Stimulated activated CD4-positive, alpha-beta T cell treated with anti-CD3 and anti-CD28 coated beads, Interleukin-15, amount 100 ng/mL, for 1 hour (primary cell): ENCODE data around the gene DRD4.

Experiments used
- DNase-seq, 2 donors: peaks; one replicate each; pipeline ENCODE4 v3.0.0-alpha.2; 2020; ENCODE audit warnings: low read depth in 1 of 2, low spot score in 1 of 2

Gene DRD4

GRCh38 chr11:620935-621814 lies 15.9 kb upstream of the DRD4 start:
- no peak for DNase-seq

- DNase-seq, result no peak
Observed at GRCh38 chr11:621838-622237, 15.2 kb upstream of the DRD4 start.

DNA sequence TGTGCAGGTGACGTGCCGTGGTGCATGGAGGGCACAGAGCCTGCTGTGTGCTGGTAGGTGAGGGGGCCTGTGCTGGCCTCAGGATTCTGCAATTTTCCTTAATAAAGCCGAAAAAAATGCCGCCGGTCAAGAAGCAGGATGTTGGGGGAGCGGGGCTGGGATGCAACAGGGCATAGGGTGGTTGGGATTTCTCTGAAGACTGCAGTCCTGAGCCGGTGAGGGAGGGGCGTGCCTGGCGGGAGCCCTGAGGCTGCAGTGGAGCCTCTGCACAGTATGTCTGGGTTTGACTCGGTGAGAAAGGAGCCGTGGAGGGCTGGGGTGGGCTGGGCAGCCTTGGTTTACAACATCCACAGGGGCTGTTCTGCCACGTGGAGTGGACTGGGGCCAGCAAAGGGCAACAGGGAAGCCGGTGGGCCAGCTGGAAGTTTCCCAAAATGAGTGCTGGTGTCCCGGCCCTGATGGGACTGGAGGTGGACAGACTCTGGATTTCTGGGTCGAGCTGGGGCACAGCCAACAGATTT lies 13.7 kb upstream of the DRD4 start:
- DNase-seq, result no peak

DNA sequence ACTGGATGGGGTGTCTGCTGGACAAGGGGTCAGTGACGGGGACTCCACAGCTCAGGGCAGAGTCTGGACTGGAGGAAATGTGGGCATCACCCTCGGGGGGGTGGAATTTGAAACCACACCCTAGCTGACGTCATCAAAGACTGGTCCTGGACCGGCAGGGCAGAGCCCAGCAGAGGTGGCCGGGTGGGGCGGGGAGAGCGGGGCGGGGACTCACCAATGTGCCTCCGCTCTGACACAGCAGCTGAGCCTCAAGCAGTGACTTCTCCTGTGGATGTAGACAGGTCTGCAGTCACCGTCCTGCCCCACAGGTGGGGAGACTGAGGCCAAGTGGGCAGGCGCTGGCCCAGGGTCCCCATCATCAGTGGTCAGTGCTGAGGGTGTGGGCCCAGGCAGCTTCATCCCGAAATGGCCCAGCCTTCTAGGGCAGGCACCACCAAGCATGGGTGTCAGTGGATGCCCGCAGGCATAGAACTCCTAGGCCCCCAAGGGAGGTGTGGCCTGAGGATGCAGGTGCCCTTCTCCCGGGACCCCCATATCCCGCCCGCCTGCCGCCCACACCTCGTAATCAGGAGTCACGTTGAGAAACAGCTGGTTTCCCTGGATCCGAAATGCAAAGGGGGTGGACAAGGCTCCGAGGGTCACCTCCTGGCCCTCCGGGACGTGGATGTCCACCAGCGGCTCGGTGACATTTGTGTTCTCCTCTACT lies 12.9 kb upstream of the DRD4 start:
- DNase-seq, result no peak

DNA sequence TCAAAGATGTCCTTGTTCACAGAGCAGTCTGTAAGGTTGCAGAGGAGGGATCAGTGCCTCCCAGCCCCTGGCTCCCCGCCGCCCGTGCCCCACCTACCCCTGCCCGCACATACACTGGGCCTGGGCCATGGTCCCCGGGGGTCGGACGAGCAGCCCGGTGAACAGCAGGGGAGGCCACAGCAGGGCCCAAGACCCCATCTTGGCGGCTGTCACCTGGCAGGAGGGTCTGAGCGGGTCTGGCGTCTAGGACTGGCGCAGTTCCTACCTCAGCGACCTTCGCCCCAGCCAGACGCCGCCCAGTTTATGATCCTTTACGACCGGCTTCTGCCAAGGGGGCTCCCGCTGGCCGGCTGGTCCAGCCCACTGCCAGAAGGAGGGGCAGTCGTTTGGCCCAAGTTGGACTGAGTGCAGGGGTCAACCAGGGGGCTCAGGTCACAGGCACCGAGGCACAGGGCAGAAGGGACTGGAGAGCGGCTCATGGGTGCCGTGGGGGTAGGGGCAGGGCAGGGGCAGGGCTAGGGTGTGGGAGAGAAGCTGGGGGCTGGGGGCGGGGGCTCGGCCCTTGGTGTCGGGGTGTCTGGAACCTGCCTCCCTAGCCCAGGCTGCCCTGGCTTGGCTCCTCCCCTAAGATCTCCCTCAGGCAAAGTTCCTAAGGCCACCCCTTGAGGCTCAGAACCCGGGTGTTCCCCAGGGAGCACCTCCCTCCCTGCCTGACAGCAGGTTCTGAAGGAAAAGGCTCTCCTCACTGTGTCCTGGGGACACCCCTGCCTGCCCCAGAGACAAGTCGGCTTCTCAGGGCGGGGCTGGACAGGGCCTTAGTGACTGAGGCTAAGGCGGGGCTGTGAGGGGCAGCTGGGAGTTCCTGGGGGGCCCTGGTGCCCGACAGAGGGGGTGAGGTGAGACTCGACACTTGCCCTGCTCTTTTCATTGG lies 12.1 kb upstream of the DRD4 start, which contains the start of gene CDHR5:
TSS of gene CDHR5 (minus strand) at position 251 of the 931 bp plus-strand sequence. CDS start at position 198, 53 bp downstream.
- DNase-seq, result no peak

DNA sequence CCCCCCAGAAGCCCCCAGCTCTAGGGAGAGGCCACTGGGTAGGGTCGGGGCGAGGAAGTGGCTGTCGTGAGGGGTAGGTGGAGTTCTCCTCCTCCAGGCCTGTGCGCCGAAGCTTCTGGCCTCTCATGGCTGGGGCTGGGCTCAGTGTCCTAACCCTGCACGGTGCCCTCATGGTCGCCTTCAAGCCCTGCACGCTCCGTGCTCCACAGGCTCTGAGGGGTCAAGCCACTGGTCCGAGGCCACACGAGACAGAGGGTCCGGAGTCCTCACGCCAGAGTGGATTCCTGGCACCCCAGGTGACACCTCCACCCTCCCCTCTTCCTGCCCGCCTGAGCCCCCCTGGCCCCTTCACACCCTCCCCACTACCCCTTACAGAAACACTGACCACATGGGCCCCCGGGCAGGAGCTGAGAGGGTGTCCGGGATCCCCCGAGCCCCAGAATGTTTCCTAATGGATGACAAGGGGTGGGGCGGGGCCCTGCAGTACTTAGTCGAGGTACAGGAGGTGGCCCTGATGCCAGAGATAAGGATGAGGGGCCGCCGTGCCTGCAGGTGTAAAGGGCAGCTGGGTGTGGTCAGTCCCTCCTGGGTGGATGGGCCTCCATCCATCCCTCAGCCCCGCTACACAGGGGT lies 11.3 kb upstream of the DRD4 start:
- DNase-seq, result no peak

- DNase-seq, result no peak
Observed at GRCh38 chr11:626475-627307, 10.4 kb upstream of the DRD4 start, which contains the start of gene SCT. TSS of gene SCT (minus strand) at chr11:627181. CDS start at chr11:627143, 38 bp downstream.

GRCh38 chr11:627308-627576 lies 9.8 kb upstream of the DRD4 start:
- DNase-seq, result no peak

DNA sequence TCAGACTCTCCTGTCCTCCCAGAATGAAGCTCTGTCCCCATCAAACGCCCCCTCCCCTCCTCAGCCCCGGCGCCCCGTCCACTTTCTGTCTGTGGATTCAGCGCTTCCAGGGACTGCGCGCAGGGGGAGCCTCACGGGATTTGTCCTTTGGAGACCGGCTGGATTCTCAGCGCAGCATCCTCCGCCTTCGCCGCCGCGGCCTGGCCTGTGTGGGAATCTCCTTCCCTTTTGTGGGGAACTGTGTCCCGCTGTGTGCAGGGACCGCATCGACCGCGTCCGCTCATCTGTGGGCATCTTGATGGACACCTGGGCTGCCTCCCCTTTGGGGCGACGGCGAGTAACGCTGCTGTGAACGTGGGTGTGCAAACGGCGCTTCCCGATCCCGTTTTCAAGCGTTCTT lies 9.0 kb upstream of the DRD4 start:
- no peak for DNase-seq

- DNase-seq, result no peak
Observed at GRCh38 chr11:629237-629583, 7.9 kb upstream of the DRD4 start.

DNA sequence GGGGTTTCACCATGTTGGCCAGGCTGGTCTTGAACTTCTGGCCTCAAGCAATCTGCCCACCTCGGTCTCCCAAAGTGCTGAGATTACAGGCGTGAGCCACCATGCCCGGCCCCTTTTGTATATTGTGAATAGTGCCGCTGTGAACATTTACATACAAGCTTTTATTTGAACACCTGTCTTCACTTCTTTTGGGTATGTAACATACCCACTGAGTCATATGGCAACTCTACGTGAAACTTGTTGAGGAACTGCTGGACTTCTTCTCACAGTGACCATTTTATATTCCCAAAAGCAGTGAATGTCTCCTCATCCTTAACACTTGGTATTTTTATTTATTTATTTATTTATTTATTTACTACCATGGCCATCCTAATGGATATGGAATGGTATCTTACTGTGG lies 6.2 kb upstream of the DRD4 start:
- DNase-seq, result no peak

DNA sequence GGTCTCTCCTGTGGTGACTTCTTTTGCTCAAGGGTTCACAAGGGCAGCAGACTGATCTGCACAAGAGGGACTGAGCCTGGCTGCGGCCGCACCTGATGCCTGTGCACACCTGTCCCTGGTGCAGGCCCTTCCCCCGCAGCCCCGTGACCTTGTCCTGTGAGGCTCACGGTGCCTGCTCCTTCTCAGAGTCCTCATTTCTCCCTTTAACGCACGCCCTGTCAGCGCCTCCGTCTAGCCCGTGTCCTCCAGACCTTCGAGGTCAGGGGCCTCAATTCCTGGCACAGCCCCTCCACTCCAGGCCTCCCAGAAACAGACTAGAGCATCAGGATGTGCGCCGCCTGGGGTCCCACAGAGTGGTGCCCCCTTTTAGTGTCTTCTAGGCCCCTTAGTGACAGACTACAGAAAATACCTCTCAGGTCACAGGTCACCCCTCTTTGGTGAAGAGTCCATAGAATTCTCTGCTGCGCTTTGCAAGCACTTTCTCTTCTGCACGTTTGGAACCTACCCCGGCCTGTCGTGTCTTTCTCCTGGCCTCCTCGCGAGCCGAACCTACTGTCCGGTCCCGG lies 1.0 kb upstream of the DRD4 start:
- DNase-seq, result no peak

GRCh38 chr11:637333-637592 lies 194 bp downstream of the DRD4 start:
- no peak for DNase-seq

GRCh38 chr11:637593-638521 lies 788 bp downstream of the DRD4 start:
- no peak for DNase-seq

- no peak for DNase-seq
Observed at GRCh38 chr11:638631-639331, 1.7 kb downstream of the DRD4 start.

GRCh38 chr11:639332-639955 lies 2.4 kb downstream of the DRD4 start:
- DNase-seq, result no peak

GRCh38 chr11:640021-640706 lies 3.1 kb downstream of the DRD4 start:
- no peak for DNase-seq
